Measurements from ENCODE around the gene SH3BP4. TPM values are rescaled to one million over a fixed set of nuclear protein-coding genes. Genes with fewer than 3 reads are reported as not detected.

SH3BP4 gene
- total RNA-seq, 4 donors from 2014 or later = 16.5 to 32.8 (median 26.4) TPM

GRCh38 chr2:234992196-234992595 lies 40.4 kb downstream of the SH3BP4 start:
- no peak for DNase-seq
- Histone ChIP-seq H3K4me3 (no peak overlapping the region), H3K9me3 (no peaks in the 10 kb centered on the region), H3K4me1 (peaks cover 0 to 32% (median 0%) of the 10 kb centered on the region in 4 donors), H3K27me3 (no peaks in the 10 kb centered on the region), H3K27ac (no peak overlapping the region), H3K36me3 (peaks cover 0 to 6% (median 0%) of the 10 kb centered on the region in 3 donors)
- TF ChIP-seq POLR2A (IDR thresholded peaks at IDR 0.05) (no peak), CTCF (IDR thresholded peaks at IDR 0.05) (no peak)

GRCh38 chr2:234992624-234993349 lies 41.0 kb downstream of the SH3BP4 start:
- peaks cover 0 to 6% (median 0%) of the 10 kb centered on the region in 3 donors for H3K36me3 ChIP-seq
- no peaks in the 10 kb centered on the region for H3K9me3 ChIP-seq
- no peak overlapping the region for H3K27ac ChIP-seq
- H3K27me3 ChIP-seq = no peaks in the 10 kb centered on the region
- H3K4me3 ChIP-seq = no peak overlapping the region
- no peak for TF ChIP-seq CTCF (IDR thresholded peaks at IDR 0.05)
- no peak for TF ChIP-seq POLR2A (IDR thresholded peaks at IDR 0.05)
- DNase-seq = no peak
- peaks cover 0 to 32% (median 0%) of the 10 kb centered on the region in 4 donors for H3K4me1 ChIP-seq

- Histone ChIP-seq H3K27me3 (no peaks in the 10 kb centered on the region), H3K27ac (no peak overlapping the region), H3K4me1 (peaks cover 0 to 38% (median 0%) of the 10 kb centered on the region in 4 donors), H3K36me3 (peaks cover 0 to 6% (median 0%) of the 10 kb centered on the region in 3 donors), H3K4me3 (no peak overlapping the region), H3K9me3 (no peaks in the 10 kb centered on the region)
- TF ChIP-seq POLR2A (IDR thresholded peaks at IDR 0.05) = no peak
- TF ChIP-seq CTCF (IDR thresholded peaks at IDR 0.05) = no peak
- no peak for DNase-seq
These were observed 41.7 kb downstream of the SH3BP4 start for GRCh38 chr2:234993541-234993981.

GRCh38 chr2:234994438-234995321 lies 42.9 kb downstream of the SH3BP4 start:
- no peaks in the 10 kb centered on the region for H3K27me3 ChIP-seq
- no peak for DNase-seq
- TF ChIP-seq CTCF (IDR thresholded peaks at IDR 0.05) (no peak), POLR2A (IDR thresholded peaks at IDR 0.05) (no peak)

GRCh38 chr2:234995332-234996068 lies 43.7 kb downstream of the SH3BP4 start:
- Histone ChIP-seq H3K4me1 (peaks cover 0 to 48% (median 0%) of the 10 kb centered on the region in 4 donors), H3K36me3 (peaks cover 0 to 6% (median 0%) of the 10 kb centered on the region in 3 donors), H3K27me3 (no peaks in the 10 kb centered on the region), H3K9me3 (no peaks in the 10 kb centered on the region), H3K4me3 (no peak overlapping the region), H3K27ac (no peak overlapping the region)
- no peak for TF ChIP-seq CTCF (IDR thresholded peaks at IDR 0.05)
- TF ChIP-seq POLR2A (IDR thresholded peaks at IDR 0.05) = no peak
- DNase-seq = peak in 1 of 3 donors; percentile 56

More at GRCh38 chr2:234994438-234995321, 42.9 kb downstream of the SH3BP4 start:
- H3K9me3 ChIP-seq = no peaks in the 10 kb centered on the region
- H3K4me1 ChIP-seq = peaks cover 0 to 44% (median 0%) of the 10 kb centered on the region in 4 donors
- peaks cover 0 to 6% (median 0%) of the 10 kb centered on the region in 3 donors for H3K36me3 ChIP-seq
- H3K27ac ChIP-seq = no peak overlapping the region
- H3K4me3 ChIP-seq = no peak overlapping the region

Data from Peyer's patch (tissue), 4 donors.